Measurements from ENCODE around the gene TECTA.

GRCh38 chr11:121059605-121060004, 41.4 kb upstream of the TECTA start:
- TF ChIP-seq POLR2A (IDR thresholded peaks at IDR 0.05; ENCODE audit: low read length) (no peak), GATA1 (IDR thresholded peaks at IDR 0.05; ENCODE audit: low read depth, low read length) (no peak)
